Common myeloid progenitor, CD34-positive (primary cell): Measurements from ENCODE around the gene PSTPIP2.

Source experiments
- CTCF ChIA-PET: fragments of 350-600 bp; sonication (Branson Sonifier 250); formaldehyde crosslinking; loops from one replicate; lab custom pipeline; 2021; ENCODE audit warnings: antibody characterized with exemption; lab: Charles Lee
- POLR2A ChIA-PET: fragments of 350-600 bp; sonication (Branson Sonifier 250); formaldehyde crosslinking; loops from one replicate; lab custom pipeline; 2021; ENCODE audit warnings: antibody characterized with exemption; lab: Charles Lee
- DNase-seq, 3 donors: peaks; one replicate each; pipeline versions ENCODE4 v3.0.0 to v3.0.0-alpha.2; 2013
- H3K27ac ChIP-seq, 2 experiments: 1 replicate in 1 of 2; 2 replicates in 1 of 2; pipeline ENCODE4 v1.7.0; 2013; ENCODE audit warnings: inconsistent platforms in 2 of 2, low read length in 2 of 2, mild to moderate bottlenecking in 2 of 2, low read depth in 1 of 2, moderate library complexity in 1 of 2; ENCODE audit not compliant: severe bottlenecking in 2 of 2, insufficient read depth in 1 of 2, poor library complexity in 1 of 2
- H3K27me3 ChIP-seq, 5 experiments: replicated peaks in 2 of 5; 1 replicate in 3 of 5; 2 replicates in 2 of 5; pipeline versions ENCODE4 v1.6.1 to v1.7.0; 2013; ENCODE audit warnings: low read length in 4 of 5, mild to moderate bottlenecking in 2 of 5, moderate library complexity in 2 of 5, inconsistent platforms in 1 of 5; ENCODE audit not compliant: insufficient read depth in 5 of 5, control insufficient read depth in 4 of 5
- H3K36me3 ChIP-seq, 4 experiments: 1 replicate in 2 of 4; 2 replicates in 2 of 4; pipeline versions ENCODE4 v1.6.1 to v1.7.0; 2013; ENCODE audit warnings: low read length in 3 of 4, control low read depth in 1 of 4, mild to moderate bottlenecking in 1 of 4; ENCODE audit not compliant: control insufficient read depth in 4 of 4, insufficient read depth in 4 of 4
- H3K4me1 ChIP-seq, 4 experiments: 1 replicate in 3 of 4; 2 replicates in 1 of 4; pipeline versions ENCODE4 v1.6.1 to v1.7.1; 2013; ENCODE audit warnings: low read length in 3 of 4, mild to moderate bottlenecking in 3 of 4, control low read depth in 1 of 4, inconsistent platforms in 1 of 4, moderate library complexity in 1 of 4; ENCODE audit not compliant: control insufficient read depth in 4 of 4, insufficient read depth in 4 of 4; ENCODE audit errors: control extremely low read depth in 1 of 4
- H3K4me3 ChIP-seq, 7 experiments: 1 replicate in 4 of 7; 2 replicates in 3 of 7; pipeline versions ENCODE4 v1.5.1 to v1.7.0; 2013; ENCODE audit warnings: mild to moderate bottlenecking in 7 of 7, low read length in 6 of 7, moderate library complexity in 6 of 7, inconsistent platforms in 2 of 7, low read depth in 2 of 7, control low read depth in 1 of 7; ENCODE audit not compliant: insufficient read depth in 4 of 7, control insufficient read depth in 1 of 7; ENCODE audit errors: extremely low read depth in 1 of 7
- H3K9me3 ChIP-seq, 5 experiments: 1 replicate in 4 of 5; 2 replicates in 1 of 5; pipeline versions ENCODE4 v1.6.1 to v1.7.1; 2013; ENCODE audit warnings: low read length in 4 of 5, mild to moderate bottlenecking in 2 of 5, inconsistent platforms in 1 of 5, low read depth in 1 of 5, moderate library complexity in 1 of 5; ENCODE audit not compliant: control insufficient read depth in 4 of 5, insufficient read depth in 2 of 5; ENCODE audit errors: control extremely low read depth in 1 of 5
- WGBS: methylation state at CpG from one replicate; pipeline ENCODE4 v1.1.5; 2013; ENCODE audit not compliant: insufficient coverage; 5-methylcytosine and 5-hydroxymethylcytosine counted together

PSTPIP2 gene

GRCh38 chr18:46070815-46071652 is 1.0 kb downstream of the PSTPIP2 start:
- POLR2A ChIA-PET = interaction anchor here (0.6 to 0.7 kb wide), 2 partner anchors 10 to 133 kb away, joined by 3 read pairs; no protein-coding TSS in a partner anchor
- H3K4me1 ChIP-seq = peaks cover 2 to 41% (median 33%) of the 10 kb centered on the region in 4 experiments
- H3K4me3 ChIP-seq = peak overlapping the region; percentile 75 to 92 (median 81)

GRCh38 chr18:46070232-46070631 is 1.8 kb downstream of the PSTPIP2 start:
- DNase-seq = peak in 2 of 3 donors; percentile 22 to 24
- Histone ChIP-seq H3K27me3 (no peaks in the 10 kb centered on the region), H3K4me1 (peaks cover 2 to 41% (median 33%) of the 10 kb centered on the region in 4 experiments), H3K9me3 (no peaks in the 10 kb centered on the region), H3K4me3 (peak overlapping the region in 4 of 7 experiments; percentile 75 to 92 (median 82)), H3K36me3 (peaks cover 0 to 6% (median 0%) of the 10 kb centered on the region in 4 experiments), H3K27ac (peak overlapping the region in 1 of 2 experiments; percentile 68)
- ChIA-PET CTCF (interaction anchor here (0.7 to 4.0 kb wide), 8 partner anchors 10 to 138 kb away, joined by 3 to 26 read pairs (median 4); no protein-coding TSS in a partner anchor), POLR2A (no interaction called here)
- WGBS = 80% methylated on average over 1 of the region's 6 CpGs

More at GRCh38 chr18:46070815-46071652, 1.0 kb downstream of the PSTPIP2 start:
- Histone ChIP-seq H3K36me3 (peaks cover 0 to 6% (median 0%) of the 10 kb centered on the region in 4 experiments), H3K27me3 (no peaks in the 10 kb centered on the region), H3K27ac (peak overlapping the region; percentile 46 to 68), H3K9me3 (no peaks in the 10 kb centered on the region)
- CTCF ChIA-PET = interaction anchor here (0.6 to 4.1 kb wide), 14 partner anchors 10 to 139 kb away, joined by 3 to 27 read pairs (median 6); no protein-coding TSS in a partner anchor
- 9% methylated on average over 9 of the region's 13 CpGs for WGBS
- peak; percentile 29 to 77 (median 67) for DNase-seq

GRCh38 chr18:46069524-46069923 is 2.5 kb downstream of the PSTPIP2 start:
- no peak overlapping the region for H3K4me3 ChIP-seq
- no peak overlapping the region for H3K27ac ChIP-seq
- H3K36me3 ChIP-seq = peaks cover 0 to 6% (median 0%) of the 10 kb centered on the region in 4 experiments
- ChIA-PET POLR2A (no interaction called here), CTCF (interaction anchor here (0.9 to 2.3 kb wide), 5 partner anchors 9 to 137 kb away, joined by 3 to 7 read pairs (median 4); no protein-coding TSS in a partner anchor)
- no peaks in the 10 kb centered on the region for H3K9me3 ChIP-seq
- peaks cover 2 to 41% (median 33%) of the 10 kb centered on the region in 4 experiments for H3K4me1 ChIP-seq
- H3K27me3 ChIP-seq = no peaks in the 10 kb centered on the region
- no peak for DNase-seq
- WGBS = 82% methylated on average over 2 of the region's 4 CpGs

GRCh38 chr18:46068763-46069162 is 3.3 kb downstream of the PSTPIP2 start:
- no peak for DNase-seq
- Histone ChIP-seq H3K9me3 (no peaks in the 10 kb centered on the region), H3K27ac (no peak overlapping the region), H3K36me3 (peaks cover 0 to 6% (median 0%) of the 10 kb centered on the region in 4 experiments), H3K4me1 (peaks cover 2 to 41% (median 34%) of the 10 kb centered on the region in 4 experiments), H3K27me3 (no peaks in the 10 kb centered on the region), H3K4me3 (no peak overlapping the region)
- POLR2A ChIA-PET = no interaction called here
- CTCF ChIA-PET = interaction anchor here (0.6 to 1.3 kb wide), 2 partner anchors 14 to 23 kb away, joined by 3 to 7 read pairs; no protein-coding TSS in a partner anchor
- WGBS = 50% methylated on average over 1 of the region's 1 CpG

GRCh38 chr18:46067438-46068007 is 4.5 kb downstream of the PSTPIP2 start:
- H3K4me3 ChIP-seq = no peak overlapping the region
- ChIA-PET CTCF (interaction anchor here (1.1 kb wide), 1 partner anchor 33 kb away, joined by 4 read pairs; no protein-coding TSS in a partner anchor), POLR2A (no interaction called here)
- no peaks in the 10 kb centered on the region for H3K27me3 ChIP-seq
- WGBS = 86% methylated on average over 1 of the region's 5 CpGs
- no peaks in the 10 kb centered on the region for H3K9me3 ChIP-seq
- no peak overlapping the region for H3K27ac ChIP-seq
- H3K36me3 ChIP-seq = peaks cover 0 to 6% (median 0%) of the 10 kb centered on the region in 4 experiments
- peaks cover 2 to 32% (median 27%) of the 10 kb centered on the region in 4 experiments for H3K4me1 ChIP-seq
- no peak for DNase-seq

GRCh38 chr18:46062781-46063180 is 9.3 kb downstream of the PSTPIP2 start:
- no peak for DNase-seq
- no peak overlapping the region for H3K4me3 ChIP-seq
- no peaks in the 10 kb centered on the region for H3K27me3 ChIP-seq
- H3K9me3 ChIP-seq = no peaks in the 10 kb centered on the region
- POLR2A ChIA-PET = no interaction called here
- peaks cover 5 to 16% (median 10%) of the 10 kb centered on the region in 4 experiments for H3K4me1 ChIP-seq
- WGBS = 96% methylated on average over 5 of the region's 5 CpGs
- H3K27ac ChIP-seq = no peak overlapping the region
- H3K36me3 ChIP-seq = no peaks in the 10 kb centered on the region
- CTCF ChIA-PET = interaction anchor here (1.0 kb wide), 1 partner anchor 11 kb away, joined by 4 read pairs; no protein-coding TSS in a partner anchor
